T47D (cell line): Measurements from ENCODE around the gene MEF2C.
A peak's percentile ranks its signal among the peaks of the same experiment; 100 is the strongest.
"Not testable (repeated sequence)": the region's sequence is repeated elsewhere in the genome, so short reads cannot be mapped to it uniquely, and the experiment has no call there.

Source experiments
- DNase-seq, 2 experiments: peaks; one replicate each; pipeline versions ENCODE4 v3.0.0 to v3.0.0-alpha.2; 2011 to 2012; ENCODE audit warnings: low read depth in 1 of 2, low spot score in 1 of 2
- JUND ChIP-seq: IDR thresholded peaks from 2 replicates; pipeline ENCODE4 v1.6.1; 2012; ENCODE audit warnings: low read depth
- in situ Hi-C: cut with HindIII; loops from 2 replicates; pipeline ENCODE4 v1.10.0; 2016; ENCODE audit warnings: low sequenced_read_pairs, low pct_unique_long_range_greater_than_20kb

MEF2C gene

GRCh38 chr5:88868468-88869068 lies 14.4 kb downstream of the MEF2C start:
- no peak for TF ChIP-seq JUND
- no peak for DNase-seq
- in situ Hi-C loops: no loop called here

GRCh38 chr5:88867638-88868037 lies 15.3 kb downstream of the MEF2C start:
- no peak for DNase-seq
- in situ Hi-C loops: no loop called here
- no peak for TF ChIP-seq JUND

- TF ChIP-seq JUND: no peak
- DNase-seq: no peak
- in situ Hi-C loops: no loop called here
Observed at GRCh38 chr5:88863523-88863922, 19.5 kb downstream of the MEF2C start.

- no peak for DNase-seq
- TF ChIP-seq JUND: no peak
- in situ Hi-C loops: no loop called here
Observed at GRCh38 chr5:88862547-88863175, 20.3 kb downstream of the MEF2C start.

- DNase-seq: peak in 1 of 2 experiments; percentile 47
- TF ChIP-seq JUND: no peak
- in situ Hi-C loops: no loop called here
Observed at GRCh38 chr5:88861231-88861630, 21.8 kb downstream of the MEF2C start.

GRCh38 chr5:88860501-88860900 lies 22.5 kb downstream of the MEF2C start:
- no peak for DNase-seq
- in situ Hi-C loops: no loop called here

GRCh38 chr5:88858392-88858791 lies 24.6 kb downstream of the MEF2C start:
- DNase-seq: no peak
- TF ChIP-seq JUND: no peak
- in situ Hi-C loops: no loop called here

More at GRCh38 chr5:88860501-88860900, 22.5 kb downstream of the MEF2C start:
- TF ChIP-seq JUND: no peak

- in situ Hi-C loops, DNase-seq: not testable (repeated sequence)
Observed at GRCh38 chr5:88856381-88856780, 26.6 kb downstream of the MEF2C start.

- TF ChIP-seq JUND: no peak
- in situ Hi-C loops: no loop called here
- no peak for DNase-seq
Observed at GRCh38 chr5:88854769-88855168, 28.2 kb downstream of the MEF2C start.

- TF ChIP-seq JUND: no peak
- in situ Hi-C loops: no loop called here
Observed at GRCh38 chr5:88847420-88847819, 35.6 kb downstream of the MEF2C start.

GRCh38 chr5:88846434-88846833 lies 36.5 kb downstream of the MEF2C start:
- DNase-seq: no peak
- in situ Hi-C loops: no loop called here
- TF ChIP-seq JUND: no peak

More at GRCh38 chr5:88847420-88847819, 35.6 kb downstream of the MEF2C start:
- no peak for DNase-seq

- no peak for TF ChIP-seq JUND
- in situ Hi-C loops: no loop called here
- no peak for DNase-seq
Observed at GRCh38 chr5:88845081-88845697, 37.8 kb downstream of the MEF2C start.

- no peak for TF ChIP-seq JUND
- in situ Hi-C loops: no loop called here
Observed at GRCh38 chr5:88842784-88843183, 40.2 kb downstream of the MEF2C start.

More at GRCh38 chr5:88842784-88843183, 40.2 kb downstream of the MEF2C start:
- DNase-seq: no peak
